Heart right ventricle (tissue), 16 donors: Measurements from ENCODE around the gene DDX19B. TPM values are rescaled to one million over a fixed set of nuclear protein-coding genes. Genes with fewer than 3 reads are reported as not detected.

Experiments
- ATAC-seq, 8 donors: fragments of 200-7000 bp; cut with Tn5 transposase; one replicate each; pipeline ENCODE4 v1.9.1; 2020; ENCODE audit warnings: mild to moderate bottlenecking in 8 of 8, moderate library complexity in 8 of 8, moderate number of reproducible peaks in 1 of 8
- DNase-seq, 2 donors: peaks; one replicate each; pipeline ENCODE4 v3.0.0-alpha.2; 2020
- H3K27ac ChIP-seq, 10 donors: fragments of 200-600 bp; sonication (generic) in 2 of 10; one replicate each; pipeline versions ENCODE4 v1.5.0 to v1.8.0; 2020 to 2022; ENCODE audit warnings: mild to moderate bottlenecking in 3 of 10
- H3K27me3 ChIP-seq, 7 donors: fragments of 200-600 bp; one replicate each; pipeline ENCODE4 v1.8.0; 2021 to 2022; ENCODE audit warnings: mild to moderate bottlenecking in 2 of 7
- H3K36me3 ChIP-seq, 9 donors: fragments of 200-600 bp; sonication (generic) in 1 of 9; one replicate each; pipeline versions ENCODE4 v1.5.0 to v1.8.0; 2020 to 2022; ENCODE audit warnings: mild to moderate bottlenecking in 2 of 9
- H3K4me1 ChIP-seq, 9 donors: fragments of 200-600 bp; sonication (generic) in 1 of 9; one replicate each; pipeline versions ENCODE4 v1.5.0 to v1.8.0; 2020 to 2022; ENCODE audit warnings: mild to moderate bottlenecking in 4 of 9
- H3K4me3 ChIP-seq, 10 donors: fragments of 200-600 bp; sonication (generic) in 2 of 10; one replicate each; pipeline versions ENCODE4 v1.5.0 to v1.8.0; 2020 to 2022; ENCODE audit warnings: mild to moderate bottlenecking in 7 of 10, moderate library complexity in 2 of 10
- H3K9me3 ChIP-seq, 11 donors: fragments of 200-600 bp in 10 of 11; sonication (generic) in 2 of 11; one replicate each; pipeline versions ENCODE4 v1.5.0 to v1.8.0; 2013 to 2022; ENCODE audit warnings: mild to moderate bottlenecking in 2 of 11, control low read depth in 1 of 11, moderate library complexity in 1 of 11
- CTCF ChIP-seq, 9 donors: fragments of 200-600 bp; sonication (generic) in 2 of 9; IDR thresholded peaks; one replicate each; pipeline versions ENCODE4 v1.5.0 to v1.8.0; 2021 to 2022; ENCODE audit warnings: antibody characterized with exemption in 9 of 9, mild to moderate bottlenecking in 5 of 9, moderate library complexity in 1 of 9
- WGBS, 2 donors: extraction: QIAGEN DNeasy Blood & Tissue Kit; methylation state at CpG; one replicate each; pipeline ENCODE4 v1.1.7; 2013; ENCODE audit warnings: inconsistent platforms in 1 of 2; 5-methylcytosine and 5-hydroxymethylcytosine counted together
- intact Hi-C, 10 donors: fragments of 100-400 bp; cut with DNase I; formaldehyde crosslinking; loops; one replicate each; pipeline versions ENCODE4 v1.11.1 to v1.14.2; 2022
- polyA plus RNA-seq, 2 donors: library from polyadenylated mRNA; stranded (reverse); fragments of 200-250 nt; gene quantifications; one replicate each; pipeline ENCODE4 v1.2.3, GENCODE V29; 2013
- total RNA-seq, 10 donors: library from RNA; stranded (reverse); fragmentation: NEBNext Ultra II Directional in 3 of 10; extraction: Animal tissue kit (Norgen Biotek cat#: 25700) in 3 of 10; gene quantifications; one replicate each; pipeline versions ENCODE4 v1.2.1 to v1.2.4, GENCODE V29; 2021 to 2023
- donor health status: Arrhythmogenic right ventricular cardiomyopathy.
- donor health status: ischemic (EF 13 %, LVEDD 7.1; RV severe dilation, severe dysfunction).
- donor health status: healthy with polysubstance abuse.
- donor health status: DM: no; HTN: yes; CAD: no.
- donor health status: DM: no; HTN: no; CAD: no.
- donor health status: ischemic (EF 25% LVEDD 6.9; RV normal size, moderate dysfunction).
- donor health status: ischemic (EF 25% LVEDD 5.7; RV mildly dilated, moderate dysfunction).
- donor health status: healthy.
- donor health status: DM: yes; HTN: yes; CAD: no.
- donor health status: Ischemic cardiomyopathy.
- donor health status: ischemic (EF 35%, LVEDD 5.7; RV mildly dilated, moderate dysfunction).
- donor health status: nonischemic (EF 11% LVEDD 7.7; RV severe dilation, severe dysfunction).
- donor health status: DM: yes; HTN: yes; CAD: no.
- donor health status: PGD.
- donor health status: ischemic (EF 29% LVEDD 5.4; RV normal size, mild dysfunction).
- donor health status: nonischemic (EF 23%, LVEDD 6.1; RV moderate dilation, normal function).

The DDX19B gene
- total and polyA plus RNA-seq, 12 donors, result 11.6 to 25.3 (median 20.2) TPM

GRCh38 chr16:70295634-70296033 lies 3.4 kb upstream of the DDX19B start:
- Histone ChIP-seq H3K27ac (no peak overlapping the region), H3K27me3 (no peaks in the 10 kb centered on the region), H3K9me3 (peaks cover 0 to 5% (median 2%) of the 10 kb centered on the region in 11 donors), H3K36me3 (peaks cover 0 to 4% (median 0%) of the 10 kb centered on the region in 9 donors), H3K4me1 (peaks cover 0 to 19% (median 14%) of the 10 kb centered on the region in 9 donors), H3K4me3 (no peak overlapping the region)
- no peak for TF ChIP-seq CTCF (IDR thresholded peaks at IDR 0.05)
- ATAC-seq (no peak), DNase-seq (no peak)
- intact Hi-C loops, result loop anchor here in 2 of 10 donors (5.0 kb wide), 1 partner anchor 52 kb away; the partner anchor contains the start of gene DDX19A (in 2 of the 2)

DNA sequence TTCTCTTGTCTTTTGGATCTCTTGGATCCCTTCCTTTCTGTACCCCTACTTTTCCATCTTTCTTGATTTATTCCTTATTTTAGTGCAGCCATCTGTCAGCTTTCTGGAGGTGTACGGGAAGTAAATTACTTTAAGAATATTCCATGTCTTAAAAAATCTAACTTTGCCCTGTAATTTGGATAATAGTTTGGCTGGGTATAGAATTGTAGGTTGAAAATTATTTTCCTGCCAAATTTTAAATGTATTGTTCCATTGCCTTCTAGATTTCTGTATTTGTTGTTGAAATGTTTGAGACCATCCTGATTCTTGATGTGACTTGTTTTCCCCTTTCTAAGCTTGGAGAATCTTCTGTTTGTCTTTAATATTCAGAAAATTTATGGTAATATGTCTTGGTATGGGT lies 2.1 kb downstream of the DDX19B start:
- DNase-seq (no peak), ATAC-seq (no peak)
- intact Hi-C loops, result no loop called here
- Histone ChIP-seq H3K27me3 (no peaks in the 10 kb centered on the region), H3K4me3 (no peak overlapping the region), H3K4me1 (peaks cover 0 to 36% (median 14%) of the 10 kb centered on the region in 9 donors), H3K9me3 (peaks cover 0 to 19% (median 11%) of the 10 kb centered on the region in 11 donors), H3K27ac (no peak overlapping the region), H3K36me3 (peaks cover 0 to 30% (median 6%) of the 10 kb centered on the region in 9 donors)
- WGBS, 2 donors, result 98 to 100% methylated on average over 1 of the region's 1 CpG
- no peak for TF ChIP-seq CTCF (IDR thresholded peaks at IDR 0.05)

DNA sequence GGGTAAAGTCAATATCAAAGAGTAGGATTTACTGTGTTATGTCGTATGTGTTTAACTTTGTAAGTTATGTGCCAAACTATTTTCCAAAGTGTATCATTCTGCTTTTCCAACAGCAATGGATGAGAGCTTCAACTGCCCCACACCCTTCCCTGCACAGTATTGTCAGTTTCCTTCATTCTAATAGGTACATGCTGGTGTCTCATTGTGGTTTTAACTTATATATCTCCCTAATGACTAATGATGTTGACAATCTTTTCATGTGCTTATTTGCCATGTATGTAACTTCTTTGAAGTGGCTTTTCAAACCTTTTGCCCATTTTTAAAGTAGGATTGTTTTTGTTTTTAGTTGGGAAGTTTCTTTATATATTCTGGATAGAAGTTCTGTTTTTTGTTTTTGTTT lies 3.8 kb downstream of the DDX19B start:
- intact Hi-C loops, result no loop called here
- Histone ChIP-seq H3K36me3 (peaks cover 0 to 30% (median 6%) of the 10 kb centered on the region in 9 donors), H3K9me3 (peaks cover 0 to 19% (median 11%) of the 10 kb centered on the region in 11 donors), H3K4me1 (peaks cover 0 to 36% (median 14%) of the 10 kb centered on the region in 9 donors), H3K27ac (no peak overlapping the region), H3K4me3 (no peak overlapping the region), H3K27me3 (no peaks in the 10 kb centered on the region)
- DNase-seq, result no peak
- TF ChIP-seq CTCF (IDR thresholded peaks at IDR 0.05), result no peak
- WGBS, 2 donors, result 84 to 97% methylated on average over 1 of the region's 1 CpG
- ATAC-seq, result no peak

- H3K9me3 ChIP-seq, result peaks cover 0 to 19% (median 11%) of the 10 kb centered on the region in 11 donors
- H3K36me3 ChIP-seq, result peaks cover 0 to 30% (median 6%) of the 10 kb centered on the region in 9 donors
- H3K4me1 ChIP-seq, result peaks cover 0 to 25% (median 3%) of the 10 kb centered on the region in 9 donors
- intact Hi-C loops, result no loop called here
- 72 to 75% methylated on average over 3 of the region's 3 CpGs for WGBS, 2 donors
- no peak for DNase-seq
- H3K4me3 ChIP-seq, result no peak overlapping the region
- H3K27ac ChIP-seq, result peak overlapping the region in 1 of 10 donors; percentile 63
- H3K27me3 ChIP-seq, result no peaks in the 10 kb centered on the region
- ATAC-seq, result no peak
- TF ChIP-seq CTCF (IDR thresholded peaks at IDR 0.05), result no peak
Observed at GRCh38 chr16:70304892-70305448, 6.0 kb downstream of the DDX19B start.
